GM19351 (cell line): ENCODE data around the gene ART5.

Experiments
- ATAC-seq: cut with Tn5 transposase; IDR thresholded peaks from one replicate; pipeline ENCODE4 v1.9.1; 2021; ENCODE audit warnings: mild to moderate bottlenecking, moderate library complexity; ENCODE audit not compliant: unreplicated experiment

Gene ART5

GRCh38 chr11:3641701-3642070 is at the start of gene ART5:
ART5 (minus strand) TSS chr11:3641992; CDS start chr11:3641862, 130 bp downstream.
- no peak for ATAC-seq

DNA sequence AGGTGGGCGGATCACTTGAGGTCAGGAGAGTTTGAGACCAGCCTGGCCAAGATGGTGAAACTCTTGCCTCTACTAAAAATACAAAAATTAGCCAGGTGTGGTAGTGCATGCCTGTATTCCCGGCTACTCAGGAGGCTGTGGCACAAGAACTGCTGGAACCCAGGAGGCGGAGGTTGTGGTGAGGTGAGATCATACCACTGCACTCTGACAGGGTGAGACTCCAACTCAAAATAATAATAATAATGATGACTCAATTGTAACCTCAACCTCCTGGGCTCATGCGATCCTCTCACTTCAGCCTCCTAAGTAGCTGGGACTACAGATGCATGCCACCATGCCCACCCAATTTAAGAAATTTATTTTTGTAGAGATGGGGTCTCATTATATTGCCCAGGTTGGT is 45.0 kb upstream of the ART5 start:
- no peak for ATAC-seq

GRCh38 chr11:3685923-3686322 is 44.1 kb upstream of the ART5 start:
- ATAC-seq = no peak

DNA sequence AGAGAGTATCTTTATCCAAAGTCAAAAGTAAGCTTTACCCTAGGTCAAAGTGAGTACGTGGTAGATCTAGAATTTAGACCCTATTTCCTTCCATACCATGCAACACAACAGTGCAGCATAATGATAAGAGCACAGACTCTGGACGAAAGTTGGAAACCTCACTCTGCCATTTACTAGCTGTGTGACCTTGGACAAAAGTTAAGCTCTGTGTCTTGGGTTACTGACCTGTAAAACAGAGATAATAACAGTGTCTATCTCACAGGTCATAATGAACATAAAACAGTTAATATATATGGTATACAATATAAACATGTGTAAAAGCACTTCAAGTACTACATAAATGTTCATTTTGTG is 43.0 kb upstream of the ART5 start:
- ATAC-seq = no peak

GRCh38 chr11:3684129-3684818 is 42.5 kb upstream of the ART5 start:
- no peak for ATAC-seq

DNA sequence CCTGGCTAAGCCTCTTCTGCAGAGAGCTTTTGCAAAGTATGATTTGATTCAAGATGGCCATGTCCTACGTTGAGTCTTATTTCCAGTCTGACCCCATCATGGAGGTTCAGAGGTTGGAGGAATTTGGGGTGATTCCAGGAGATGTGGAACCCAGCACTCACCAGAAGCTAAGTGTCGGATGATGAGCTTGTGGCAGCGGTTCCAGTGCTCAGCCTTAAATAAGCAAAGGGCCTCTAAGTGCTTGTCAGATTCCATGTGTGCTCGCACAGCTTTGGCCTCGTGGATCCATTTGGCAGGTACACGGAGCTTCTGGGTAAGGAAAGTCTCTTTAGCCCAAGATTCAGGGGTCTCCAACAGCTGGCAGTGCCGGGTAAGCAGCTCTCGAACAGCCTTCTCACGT is 41.2 kb upstream of the ART5 start:
- no peak for ATAC-seq

DNA sequence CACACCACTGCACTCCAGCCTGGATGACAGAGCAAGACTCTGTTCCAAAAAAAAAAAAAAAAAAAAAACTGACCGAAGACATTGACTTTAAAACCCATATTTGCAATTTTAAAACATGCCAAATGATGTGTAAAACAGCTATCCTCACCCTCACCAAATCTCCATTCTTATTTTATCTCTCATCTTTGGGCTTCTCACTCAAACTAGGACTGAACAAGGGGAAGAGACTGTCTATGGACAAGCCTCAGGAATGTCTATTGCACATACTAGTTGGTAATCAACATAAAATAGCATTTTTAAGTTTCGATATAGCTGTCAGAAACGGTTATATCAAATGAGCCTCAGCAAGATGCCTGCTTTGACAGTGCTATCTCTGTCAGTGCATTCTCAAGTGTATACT is 37.3 kb upstream of the ART5 start:
- ATAC-seq = no peak

GRCh38 chr11:3675971-3676370 is 34.2 kb upstream of the ART5 start:
- no peak for ATAC-seq

- ATAC-seq = no peak
Observed at GRCh38 chr11:3674189-3674588, 32.4 kb upstream of the ART5 start.

GRCh38 chr11:3671334-3672254 is 29.8 kb upstream of the ART5 start, which contains the start of gene CHRNA10:
CHRNA10 (minus strand) TSS chr11:3671384; CDS start chr11:3671312, 72 bp downstream.
- ATAC-seq = no peak

GRCh38 chr11:3669742-3670183 is 28.0 kb upstream of the ART5 start:
- ATAC-seq = no peak

DNA sequence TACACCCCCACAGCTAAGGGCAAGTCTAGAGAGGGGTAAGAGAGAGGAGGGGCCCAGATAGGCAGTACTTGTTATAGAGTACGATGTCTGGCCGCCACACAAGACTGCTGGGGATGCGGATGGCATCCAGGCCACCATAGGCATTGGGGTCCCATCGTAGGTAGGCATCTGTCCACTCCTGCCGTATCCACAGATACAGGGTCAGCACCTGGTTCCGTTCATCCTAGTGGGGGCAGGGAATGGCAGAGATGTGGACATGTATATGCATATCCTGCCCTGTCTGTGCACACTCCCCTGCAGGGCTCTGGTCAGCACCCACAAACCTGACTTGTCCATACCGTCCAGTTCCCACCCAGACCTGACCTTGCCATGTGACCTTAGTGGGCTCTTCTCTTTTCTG is 27.3 kb upstream of the ART5 start:
- ATAC-seq = no peak

DNA sequence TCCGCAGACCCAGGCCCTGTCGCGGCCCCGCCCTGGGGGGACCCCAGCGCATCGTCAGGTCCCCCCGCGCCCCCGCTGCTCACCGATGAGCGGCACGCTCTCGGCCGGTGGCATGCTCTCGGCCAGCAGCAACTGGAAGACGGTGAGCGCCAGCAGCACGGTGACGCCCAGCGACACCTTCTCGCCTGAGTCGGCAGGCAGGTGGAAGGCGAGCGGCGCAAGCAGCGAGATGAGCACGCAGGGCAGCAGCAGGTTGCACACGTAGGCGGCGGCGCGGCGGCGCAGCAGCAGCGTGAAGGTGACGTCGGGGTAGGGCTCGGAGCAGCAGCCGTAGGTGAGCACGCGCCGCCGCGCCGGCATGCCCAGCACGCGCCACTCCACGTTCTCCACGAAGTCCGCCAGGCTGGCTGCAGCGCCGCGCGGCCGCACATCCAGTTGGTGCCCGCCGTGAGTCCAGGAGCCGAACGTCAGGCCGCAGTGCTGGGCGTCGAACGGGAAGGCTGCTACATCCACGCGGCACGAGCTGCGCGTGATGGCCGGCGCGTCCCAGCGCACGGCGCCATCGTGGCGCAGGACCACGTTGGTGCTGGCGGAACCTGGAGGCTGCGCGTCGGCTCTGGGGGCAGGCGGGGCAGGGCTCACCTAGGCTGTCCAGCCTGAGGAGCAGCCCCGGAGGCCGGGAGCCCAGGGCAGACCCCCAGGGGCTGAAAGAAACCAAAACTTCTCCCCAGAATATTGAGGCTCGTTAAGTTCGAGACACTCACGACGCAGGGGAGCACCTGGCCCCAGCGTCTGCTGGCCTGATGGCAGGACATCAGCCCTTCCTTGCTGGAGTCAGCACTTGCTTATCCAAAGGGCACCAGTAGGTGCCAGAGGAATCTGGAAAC is 25.6 kb upstream of the ART5 start:
- ATAC-seq = no peak

DNA sequence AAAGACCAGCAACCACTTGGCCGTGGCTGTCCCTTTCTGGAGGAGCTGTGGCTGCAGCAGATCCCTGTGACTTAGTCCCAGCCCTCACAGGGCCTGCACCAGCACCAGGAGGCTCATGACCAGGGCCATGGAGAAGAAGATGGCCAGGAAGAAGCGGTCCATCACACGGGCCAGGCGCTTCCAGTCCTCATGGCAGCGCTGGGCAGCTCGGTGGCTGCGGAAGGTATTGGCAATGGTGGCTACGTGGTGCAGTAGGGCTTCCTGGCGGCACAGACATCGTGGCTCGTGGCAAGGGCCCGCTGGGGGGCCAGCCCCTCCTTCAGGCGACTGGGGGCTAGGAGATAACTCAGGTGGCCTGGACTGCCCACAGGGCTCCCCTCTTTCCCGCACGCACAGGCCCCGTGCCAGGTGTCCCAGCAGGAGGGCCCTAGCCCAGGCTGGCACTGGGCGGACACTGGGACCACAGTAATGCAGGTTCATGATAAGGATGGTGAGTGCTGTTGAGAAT is 24.3 kb upstream of the ART5 start:
- ATAC-seq = no peak

DNA sequence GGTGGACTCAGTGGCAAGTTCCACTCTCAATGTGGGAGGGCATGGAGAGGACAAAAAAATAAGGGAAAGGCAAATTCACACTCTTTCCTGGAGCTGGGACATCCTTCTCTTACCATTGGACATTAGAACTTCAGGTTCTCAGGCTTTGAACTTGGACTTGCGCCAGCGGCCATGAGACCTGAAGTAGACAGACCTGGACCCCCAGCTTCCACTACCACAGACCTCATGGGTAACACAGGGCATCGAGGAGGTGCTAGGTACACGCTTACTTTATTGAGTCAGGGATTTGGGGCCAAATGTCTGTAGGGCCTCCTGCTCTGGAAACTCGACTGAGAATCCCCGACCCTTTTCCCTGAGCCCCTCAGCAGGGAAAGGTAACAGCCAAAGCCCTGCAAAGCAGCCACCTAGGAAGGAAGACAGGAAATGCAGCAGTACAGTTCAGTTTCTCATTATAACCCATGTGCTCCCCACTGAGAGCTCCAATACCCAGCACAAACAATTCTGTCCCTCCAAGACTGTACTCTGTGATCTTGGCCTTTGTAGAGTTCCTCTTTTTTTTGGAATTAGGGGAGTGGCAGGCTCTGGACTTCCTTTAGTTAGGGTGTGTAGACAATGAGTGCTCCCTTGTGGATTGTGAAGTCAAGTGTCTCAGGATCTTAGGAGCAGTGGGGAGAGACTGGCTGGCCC is 23.7 kb upstream of the ART5 start:
- no peak for ATAC-seq

DNA sequence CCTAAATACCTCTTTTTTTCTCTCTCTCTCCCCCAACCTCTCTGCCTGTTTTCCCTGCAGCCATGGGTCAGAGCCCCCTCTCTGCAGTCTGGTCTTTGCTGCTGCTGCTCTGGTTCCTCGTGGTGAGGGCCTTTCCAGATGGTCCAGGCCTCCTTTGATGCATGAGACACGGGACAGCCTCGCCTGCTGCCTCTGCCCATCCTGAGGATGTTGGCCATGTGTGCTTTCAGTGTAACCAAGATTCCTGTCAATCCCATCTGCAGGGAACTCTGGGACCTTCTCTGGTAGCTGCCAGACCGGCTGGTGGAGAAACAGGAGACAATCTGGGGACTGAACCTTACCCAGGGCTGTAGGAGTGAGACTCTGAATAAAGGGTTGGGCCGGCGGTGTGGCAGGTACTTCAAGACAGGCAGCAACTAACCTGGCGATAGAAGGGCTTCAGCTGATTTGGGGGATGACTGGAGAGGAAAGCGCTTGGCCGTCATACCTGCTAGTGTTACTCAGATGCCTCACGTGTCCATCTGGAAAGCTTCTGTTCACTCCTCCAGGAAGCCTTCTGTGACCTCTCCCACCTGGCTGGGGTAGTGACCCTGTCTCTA is 22.3 kb upstream of the ART5 start:
- ATAC-seq = no peak

- ATAC-seq = no peak
Observed at GRCh38 chr11:3662856-3663255, 21.1 kb upstream of the ART5 start.

- ATAC-seq = no peak
Observed at GRCh38 chr11:3660960-3661359, 19.2 kb upstream of the ART5 start.

- no peak for ATAC-seq
Observed at GRCh38 chr11:3659595-3660515, 18.1 kb upstream of the ART5 start.
